Activated naive CD4-positive, alpha-beta T cell treated with anti-CD3 and anti-CD28 coated beads, Interleukin-2, amount 50 U/mL, for 24 hours (primary cell): Measurements from ENCODE around the gene USP17L30.
"Not testable (repeated sequence)": the region's sequence is repeated elsewhere in the genome, so short reads cannot be mapped to it uniquely, and the experiment has no call there.

Source experiments
- H3K27ac Mint-ChIP-seq: one replicate; pipeline ENCODE4 v1.8.0; 2021; ENCODE audit warnings: mild to moderate bottlenecking, mixed read lengths
- H3K27me3 Mint-ChIP-seq: one replicate; pipeline ENCODE4 v1.8.0; 2021; ENCODE audit warnings: mixed read lengths
- H3K36me3 Mint-ChIP-seq: one replicate; pipeline ENCODE4 v1.8.0; 2021; ENCODE audit warnings: mixed read lengths
- H3K4me1 Mint-ChIP-seq: one replicate; pipeline ENCODE4 v1.8.0; 2021; ENCODE audit warnings: mixed read lengths
- H3K4me3 Mint-ChIP-seq: one replicate; pipeline ENCODE4 v1.8.0; 2021; ENCODE audit warnings: mild to moderate bottlenecking, mixed read lengths
- H3K9me3 Mint-ChIP-seq: one replicate; pipeline ENCODE4 v1.8.0; 2021; ENCODE audit warnings: mixed read lengths

USP17L30 gene

DNA sequence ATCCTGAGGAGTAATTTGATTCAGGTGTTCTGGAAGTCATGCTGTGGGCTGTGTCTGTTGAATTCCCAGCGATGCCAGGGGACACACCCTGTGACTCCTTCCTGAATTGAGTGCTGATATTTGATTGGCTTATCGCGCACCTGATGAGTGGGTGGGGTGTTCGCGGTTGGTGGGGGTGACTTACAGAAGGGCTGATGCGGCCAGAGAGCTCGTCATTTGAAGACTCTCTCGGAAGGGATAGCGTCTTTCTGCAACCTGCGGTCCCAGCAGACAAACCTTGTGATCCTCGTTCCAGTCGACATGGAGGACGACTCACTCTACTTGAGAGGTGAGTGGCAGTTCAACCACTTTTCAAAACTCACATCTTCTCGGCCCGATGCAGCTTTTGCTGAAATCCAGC lies at the start of gene USP17L30:
Gene USP17L30, plus strand, starts transcription at position 301 of the 400 bp plus-strand sequence. Its CDS starts 0 bp downstream, at position 301.
- H3K27ac Mint-ChIP-seq, H3K36me3 Mint-ChIP-seq, H3K27me3 Mint-ChIP-seq, H3K4me3 Mint-ChIP-seq, H3K4me1 Mint-ChIP-seq, H3K9me3 Mint-ChIP-seq: not testable (repeated sequence)

DNA sequence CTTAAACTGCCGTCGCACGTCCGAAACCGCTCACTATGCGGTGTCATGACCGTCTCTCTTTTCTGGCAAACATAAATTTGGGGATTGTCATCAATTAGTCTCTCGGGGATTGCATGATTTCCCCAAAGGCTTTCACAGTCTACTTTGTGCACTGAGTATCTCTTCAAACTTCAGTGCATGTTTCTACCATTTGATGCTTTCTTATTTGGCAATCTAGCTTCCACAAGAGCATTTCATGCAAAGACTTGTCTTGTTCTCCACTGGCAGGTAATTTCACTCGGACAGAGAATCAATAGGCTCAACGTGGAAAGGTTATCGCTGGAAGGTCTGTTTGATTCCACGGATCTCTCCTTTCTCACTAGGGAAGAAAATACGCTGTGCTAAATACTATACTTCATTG lies 38.7 kb upstream of the USP17L30 start:
- not testable (repeated sequence) for H3K36me3 Mint-ChIP-seq, H3K27ac Mint-ChIP-seq, H3K4me1 Mint-ChIP-seq, H3K27me3 Mint-ChIP-seq, H3K9me3 Mint-ChIP-seq, H3K4me3 Mint-ChIP-seq

- H3K27ac Mint-ChIP-seq, H3K4me1 Mint-ChIP-seq, H3K36me3 Mint-ChIP-seq, H3K27me3 Mint-ChIP-seq, H3K9me3 Mint-ChIP-seq, H3K4me3 Mint-ChIP-seq: not testable (repeated sequence)
These were observed 38.1 kb upstream of the USP17L30 start, which contains the start of gene USP17L24 for GRCh38 chr4:9324865-9325264. USP17L24 (plus strand) TSS chr4:9325165; CDS start chr4:9325165, 0 bp downstream.

DNA sequence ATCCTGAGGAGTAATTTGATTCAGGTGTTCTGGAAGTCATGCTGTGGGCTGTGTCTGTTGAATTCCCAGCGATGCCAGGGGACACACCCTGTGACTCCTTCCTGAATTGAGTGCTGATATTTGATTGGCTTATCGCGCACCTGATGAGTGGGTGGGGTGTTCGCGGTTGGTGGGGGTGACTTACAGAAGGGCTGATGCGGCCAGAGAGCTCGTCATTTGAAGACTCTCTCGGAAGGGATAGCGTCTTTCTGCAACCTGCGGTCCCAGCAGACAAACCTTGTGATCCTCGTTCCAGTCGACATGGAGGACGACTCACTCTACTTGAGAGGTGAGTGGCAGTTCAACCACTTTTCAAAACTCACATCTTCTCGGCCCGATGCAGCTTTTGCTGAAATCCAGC lies 33.3 kb upstream of the USP17L30 start, which contains the start of gene USP17L25:
Gene USP17L25, plus strand, starts transcription at position 301 of the 400 bp plus-strand sequence. Its CDS starts 0 bp downstream, at position 301.
- H3K27me3 Mint-ChIP-seq, H3K36me3 Mint-ChIP-seq, H3K27ac Mint-ChIP-seq, H3K9me3 Mint-ChIP-seq, H3K4me1 Mint-ChIP-seq, H3K4me3 Mint-ChIP-seq: not testable (repeated sequence)

- not testable (repeated sequence) for H3K27me3 Mint-ChIP-seq, H3K27ac Mint-ChIP-seq, H3K9me3 Mint-ChIP-seq, H3K4me1 Mint-ChIP-seq, H3K36me3 Mint-ChIP-seq, H3K4me3 Mint-ChIP-seq
These were observed 28.6 kb upstream of the USP17L30 start, which contains the start of gene USP17L26 for GRCh38 chr4:9334358-9334757. USP17L26 (plus strand) TSS chr4:9334658; CDS start chr4:9334658, 0 bp downstream.

DNA sequence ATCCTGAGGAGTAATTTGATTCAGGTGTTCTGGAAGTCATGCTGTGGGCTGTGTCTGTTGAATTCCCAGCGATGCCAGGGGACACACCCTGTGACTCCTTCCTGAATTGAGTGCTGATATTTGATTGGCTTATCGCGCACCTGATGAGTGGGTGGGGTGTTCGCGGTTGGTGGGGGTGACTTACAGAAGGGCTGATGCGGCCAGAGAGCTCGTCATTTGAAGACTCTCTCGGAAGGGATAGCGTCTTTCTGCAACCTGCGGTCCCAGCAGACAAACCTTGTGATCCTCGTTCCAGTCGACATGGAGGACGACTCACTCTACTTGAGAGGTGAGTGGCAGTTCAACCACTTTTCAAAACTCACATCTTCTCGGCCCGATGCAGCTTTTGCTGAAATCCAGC lies 23.8 kb upstream of the USP17L30 start, which contains the start of gene USP17L5:
Gene USP17L5, plus strand, starts transcription at position 301 of the 400 bp plus-strand sequence. Its CDS starts 0 bp downstream, at position 301.
- not testable (repeated sequence) for H3K36me3 Mint-ChIP-seq, H3K4me1 Mint-ChIP-seq, H3K4me3 Mint-ChIP-seq, H3K27me3 Mint-ChIP-seq, H3K9me3 Mint-ChIP-seq, H3K27ac Mint-ChIP-seq

- not testable (repeated sequence) for H3K36me3 Mint-ChIP-seq, H3K9me3 Mint-ChIP-seq, H3K4me1 Mint-ChIP-seq, H3K27ac Mint-ChIP-seq, H3K27me3 Mint-ChIP-seq, H3K4me3 Mint-ChIP-seq
These were observed 19.1 kb upstream of the USP17L30 start, which contains the start of gene USP17L27 for GRCh38 chr4:9343848-9344247. USP17L27 (plus strand) TSS chr4:9344148; CDS start chr4:9344148, 0 bp downstream.

- H3K4me1 Mint-ChIP-seq, H3K27me3 Mint-ChIP-seq, H3K9me3 Mint-ChIP-seq, H3K36me3 Mint-ChIP-seq, H3K27ac Mint-ChIP-seq, H3K4me3 Mint-ChIP-seq: not testable (repeated sequence)
These were observed 14.3 kb upstream of the USP17L30 start, which contains the start of gene USP17L28 for GRCh38 chr4:9348593-9348992. USP17L28 (plus strand) TSS chr4:9348893; CDS start chr4:9348893, 0 bp downstream.

- H3K36me3 Mint-ChIP-seq, H3K4me1 Mint-ChIP-seq, H3K9me3 Mint-ChIP-seq, H3K27me3 Mint-ChIP-seq, H3K27ac Mint-ChIP-seq, H3K4me3 Mint-ChIP-seq: not testable (repeated sequence)
These were observed 12.1 kb upstream of the USP17L30 start for GRCh38 chr4:9350866-9351265.

DNA sequence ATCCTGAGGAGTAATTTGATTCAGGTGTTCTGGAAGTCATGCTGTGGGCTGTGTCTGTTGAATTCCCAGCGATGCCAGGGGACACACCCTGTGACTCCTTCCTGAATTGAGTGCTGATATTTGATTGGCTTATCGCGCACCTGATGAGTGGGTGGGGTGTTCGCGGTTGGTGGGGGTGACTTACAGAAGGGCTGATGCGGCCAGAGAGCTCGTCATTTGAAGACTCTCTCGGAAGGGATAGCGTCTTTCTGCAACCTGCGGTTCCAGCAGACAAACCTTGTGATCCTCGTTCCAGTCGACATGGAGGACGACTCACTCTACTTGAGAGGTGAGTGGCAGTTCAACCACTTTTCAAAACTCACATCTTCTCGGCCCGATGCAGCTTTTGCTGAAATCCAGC lies 9.6 kb upstream of the USP17L30 start, which contains the start of gene USP17L29:
Gene USP17L29, plus strand, starts transcription at position 301 of the 400 bp plus-strand sequence. Its CDS starts 0 bp downstream, at position 301.
- not testable (repeated sequence) for H3K4me1 Mint-ChIP-seq, H3K4me3 Mint-ChIP-seq, H3K27me3 Mint-ChIP-seq, H3K27ac Mint-ChIP-seq, H3K9me3 Mint-ChIP-seq, H3K36me3 Mint-ChIP-seq

GRCh38 chr4:9379881-9380280 lies 17.0 kb downstream of the USP17L30 start:
- H3K27ac Mint-ChIP-seq, H3K4me1 Mint-ChIP-seq, H3K27me3 Mint-ChIP-seq, H3K36me3 Mint-ChIP-seq, H3K9me3 Mint-ChIP-seq: not testable (repeated sequence)
- H3K4me3 Mint-ChIP-seq = peak overlapping the region; percentile 11

DNA sequence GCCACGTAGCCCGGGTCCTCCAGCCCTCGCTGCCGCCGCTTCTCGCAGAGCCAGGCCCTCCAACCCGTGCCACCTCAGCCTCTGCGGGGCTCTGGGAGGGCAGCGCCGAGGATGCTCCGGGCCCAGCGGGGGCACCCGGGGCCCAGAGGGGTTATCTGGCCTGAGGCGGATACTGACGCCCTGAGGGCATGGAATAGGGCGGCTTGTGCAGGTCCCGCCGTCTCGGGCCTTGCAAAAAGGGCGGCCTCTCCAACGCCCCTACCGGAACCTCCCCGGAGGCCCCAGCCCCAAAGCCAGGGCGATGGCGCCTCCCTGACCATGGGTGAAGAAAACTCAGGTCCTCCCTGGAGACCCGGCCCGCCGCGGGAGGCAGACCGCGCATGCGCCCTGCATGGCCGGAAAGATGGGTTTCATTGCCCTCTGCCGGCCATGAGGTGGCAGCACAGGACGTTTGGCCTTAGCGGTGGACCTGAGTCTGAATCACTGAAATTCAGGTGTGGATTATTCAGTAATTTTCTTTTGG lies 18.1 kb downstream of the USP17L30 start:
- not testable (repeated sequence) for H3K4me1 Mint-ChIP-seq, H3K9me3 Mint-ChIP-seq, H3K27me3 Mint-ChIP-seq, H3K27ac Mint-ChIP-seq, H3K36me3 Mint-ChIP-seq
- H3K4me3 Mint-ChIP-seq = peak overlapping the region; percentile 57

GRCh38 chr4:9384126-9384525 lies 21.2 kb downstream of the USP17L30 start:
- Mint-ChIP-seq H3K4me1 (peaks cover 3% of the 10 kb centered on the region), H3K36me3 (no peaks in the 10 kb centered on the region), H3K9me3 (no peaks in the 10 kb centered on the region), H3K27ac (no peak overlapping the region), H3K4me3 (no peak overlapping the region), H3K27me3 (no peaks in the 10 kb centered on the region)

DNA sequence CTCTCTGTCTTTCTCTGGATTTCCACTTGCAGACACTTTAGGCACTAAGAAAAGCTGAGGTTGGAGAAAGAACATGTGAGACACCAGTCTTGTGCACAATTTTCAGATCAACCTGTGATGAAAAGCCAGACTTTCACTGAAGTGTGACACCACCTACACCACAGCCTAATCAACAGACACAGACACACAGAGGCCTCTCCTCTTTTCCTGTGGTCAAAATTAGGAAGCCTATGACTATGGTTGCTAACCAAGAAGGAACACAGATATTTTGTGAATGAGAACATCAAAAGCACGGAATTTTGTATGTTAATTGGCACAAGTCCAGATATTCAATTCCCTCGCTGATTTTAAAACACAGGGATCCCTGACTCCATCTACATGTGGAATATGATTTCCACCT lies 26.1 kb downstream of the USP17L30 start:
- H3K27ac Mint-ChIP-seq, H3K4me1 Mint-ChIP-seq, H3K9me3 Mint-ChIP-seq, H3K36me3 Mint-ChIP-seq, H3K27me3 Mint-ChIP-seq, H3K4me3 Mint-ChIP-seq: not testable (repeated sequence)

DNA sequence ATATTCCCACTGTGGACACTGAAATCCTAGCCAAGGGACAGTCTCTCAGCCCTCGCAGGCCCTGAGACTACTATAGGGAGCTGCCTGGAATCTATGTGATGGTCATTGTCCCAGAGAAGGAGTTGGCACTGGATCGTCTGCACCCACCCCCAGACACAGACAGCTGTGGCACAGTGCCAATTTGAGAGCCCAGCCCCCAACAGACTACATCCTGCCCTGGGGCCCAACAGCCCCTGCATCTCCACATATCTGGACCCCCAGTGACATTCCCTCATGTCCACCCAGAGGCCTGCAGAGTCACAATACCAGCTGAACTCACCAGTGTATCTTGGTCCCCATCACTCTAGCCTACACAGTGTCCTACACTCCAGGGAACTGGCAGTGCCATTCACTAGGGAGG lies 42.8 kb downstream of the USP17L30 start:
- not testable (repeated sequence) for H3K4me1 Mint-ChIP-seq, H3K9me3 Mint-ChIP-seq, H3K27me3 Mint-ChIP-seq, H3K27ac Mint-ChIP-seq, H3K36me3 Mint-ChIP-seq, H3K4me3 Mint-ChIP-seq

DNA sequence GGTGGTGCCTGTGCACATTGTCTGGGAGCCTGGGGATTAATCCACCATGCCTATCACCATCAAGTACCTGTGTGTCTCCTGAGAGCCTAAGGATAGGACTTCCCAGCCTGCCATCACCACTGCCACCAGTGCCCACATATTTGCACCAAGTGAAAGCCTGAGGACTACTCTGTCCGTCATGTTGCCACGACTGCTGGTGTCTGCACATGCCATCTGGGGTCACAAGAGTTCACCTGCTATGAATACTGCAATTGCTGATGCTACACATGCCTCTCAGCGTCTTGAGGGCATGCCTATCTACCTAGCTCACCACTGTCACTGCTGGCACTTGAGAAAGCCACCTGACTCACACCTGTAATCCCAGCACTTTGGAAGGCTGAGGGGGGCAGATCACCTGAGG lies 43.6 kb downstream of the USP17L30 start:
- H3K36me3 Mint-ChIP-seq, H3K27ac Mint-ChIP-seq, H3K9me3 Mint-ChIP-seq, H3K4me3 Mint-ChIP-seq, H3K27me3 Mint-ChIP-seq, H3K4me1 Mint-ChIP-seq: not testable (repeated sequence)

DNA sequence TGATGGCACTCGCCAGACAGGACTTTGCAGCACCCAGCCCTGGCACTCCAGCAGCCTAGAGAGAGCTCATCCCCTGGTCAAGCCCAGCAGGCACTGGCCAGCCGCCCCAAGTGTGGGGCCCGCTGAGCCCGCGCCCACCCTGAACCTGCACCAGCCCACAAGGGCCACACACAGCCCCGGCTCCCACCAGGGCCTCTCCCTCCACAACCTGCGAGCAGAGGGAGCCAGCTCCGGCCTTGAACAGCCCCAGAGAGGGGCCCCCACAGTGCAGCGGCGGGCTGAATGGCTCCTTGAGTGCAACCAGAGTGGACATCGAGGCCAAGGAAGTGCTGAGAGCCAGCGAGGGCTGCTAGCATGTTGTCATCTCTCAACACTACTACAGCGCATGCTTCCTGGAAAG lies 46.9 kb downstream of the USP17L30 start:
- H3K4me1 Mint-ChIP-seq = no peaks in the 10 kb centered on the region
- H3K36me3 Mint-ChIP-seq = no peaks in the 10 kb centered on the region
- H3K27ac Mint-ChIP-seq = no peak overlapping the region
- H3K4me3 Mint-ChIP-seq = no peak overlapping the region
- H3K9me3 Mint-ChIP-seq = peaks cover 15% of the 10 kb centered on the region
- peaks cover 2% of the 10 kb centered on the region for H3K27me3 Mint-ChIP-seq
